HTR-8/SVneo (cell line): Measurements from ENCODE around the gene PARP3.
A peak's percentile ranks its signal among the peaks of the same experiment; 100 is the strongest.

ENCODE experiments used
- DNase-seq: peaks from one replicate; pipeline ENCODE4 v3.0.0; 2011; ENCODE audit warnings: low spot score, mixed read lengths; ENCODE audit not compliant: insufficient read length
- FAIRE-seq: peaks from 2 replicates; lab custom pipeline; 2011; peaks lifted over from hg19 to GRCh38; lab: Jason Lieb, UNC

PARP3 gene

DNA sequence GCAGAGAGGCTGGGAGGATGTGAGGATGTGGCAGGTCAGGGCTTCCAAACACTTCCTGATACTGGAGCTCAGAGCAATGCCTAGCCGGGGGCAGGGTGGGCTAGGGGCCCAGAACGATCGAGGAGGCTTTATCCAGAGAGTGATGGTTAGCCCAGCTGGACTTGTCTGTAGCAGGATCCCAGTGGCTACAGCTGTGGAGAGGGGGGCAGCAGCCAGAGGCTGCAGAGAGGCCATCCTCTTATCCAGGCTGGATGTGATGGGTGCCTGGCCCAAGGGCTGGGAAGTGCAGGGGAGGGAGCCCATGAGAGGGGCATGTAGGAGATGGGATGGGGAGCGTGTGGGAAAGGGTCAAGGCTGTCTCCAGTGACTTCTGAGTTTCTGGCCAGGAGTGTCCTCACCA, 4.6 kb downstream of the PARP3 start:
- no peak for FAIRE-seq
- no peak for DNase-seq

DNA sequence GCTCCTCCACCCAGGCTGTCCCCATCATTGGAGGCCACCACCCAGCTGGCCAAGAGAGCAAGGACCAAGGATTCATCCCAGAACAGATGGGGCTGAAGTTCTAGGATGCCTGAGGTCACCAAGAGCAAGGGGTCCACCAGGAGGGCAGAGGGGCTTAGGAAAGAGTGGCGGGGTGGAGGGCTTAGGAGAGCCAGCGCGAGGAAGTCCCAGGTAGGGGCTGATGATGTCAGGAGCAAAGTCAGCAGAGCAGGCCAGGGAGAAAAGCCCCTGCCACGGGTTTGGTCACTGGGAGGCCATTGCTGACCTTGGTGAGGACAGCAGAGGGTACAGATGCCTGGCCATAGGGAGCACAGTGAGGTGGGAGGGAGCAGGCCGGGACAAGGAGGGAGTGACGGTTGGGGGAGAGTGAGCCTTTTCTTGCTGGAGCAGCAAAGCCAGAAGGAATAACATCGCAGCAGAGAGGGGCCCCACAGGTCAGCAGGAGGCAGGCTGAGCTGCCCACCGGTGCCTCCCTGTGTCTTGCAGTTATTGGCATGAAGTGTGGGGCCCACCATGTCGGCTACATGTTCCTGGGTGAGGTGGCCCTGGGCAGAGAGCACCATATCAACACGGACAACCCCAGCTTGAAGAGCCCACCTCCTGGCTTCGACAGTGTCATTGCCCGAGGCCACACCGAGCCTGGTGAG, 5.2 kb downstream of the PARP3 start:
- DNase-seq, result no peak
- no peak for FAIRE-seq

DNA sequence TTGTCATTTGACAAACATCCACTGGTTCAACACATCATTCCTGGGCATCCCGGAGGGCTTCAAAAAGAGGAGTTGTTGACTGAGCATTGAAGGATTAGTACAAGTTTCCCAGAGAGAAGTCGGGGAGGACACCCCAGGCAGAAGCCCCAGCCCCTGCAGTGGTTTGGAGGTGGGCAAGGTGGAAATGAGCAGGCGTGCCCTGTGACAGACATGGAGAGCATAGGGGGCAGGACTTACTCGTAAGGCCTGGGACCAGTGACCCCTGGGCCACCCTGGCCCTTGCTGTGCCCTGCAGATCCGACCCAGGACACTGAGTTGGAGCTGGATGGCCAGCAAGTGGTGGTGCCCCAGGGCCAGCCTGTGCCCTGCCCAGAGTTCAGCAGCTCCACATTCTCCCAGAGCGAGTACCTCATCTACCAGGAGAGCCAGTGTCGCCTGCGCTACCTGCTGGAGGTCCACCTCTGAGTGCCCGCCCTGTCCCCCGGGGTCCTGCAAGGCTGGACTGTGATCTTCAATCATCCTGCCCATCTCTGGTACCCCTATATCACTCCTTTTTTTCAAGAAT, 5.9 kb downstream of the PARP3 start:
- no peak for FAIRE-seq

DNA sequence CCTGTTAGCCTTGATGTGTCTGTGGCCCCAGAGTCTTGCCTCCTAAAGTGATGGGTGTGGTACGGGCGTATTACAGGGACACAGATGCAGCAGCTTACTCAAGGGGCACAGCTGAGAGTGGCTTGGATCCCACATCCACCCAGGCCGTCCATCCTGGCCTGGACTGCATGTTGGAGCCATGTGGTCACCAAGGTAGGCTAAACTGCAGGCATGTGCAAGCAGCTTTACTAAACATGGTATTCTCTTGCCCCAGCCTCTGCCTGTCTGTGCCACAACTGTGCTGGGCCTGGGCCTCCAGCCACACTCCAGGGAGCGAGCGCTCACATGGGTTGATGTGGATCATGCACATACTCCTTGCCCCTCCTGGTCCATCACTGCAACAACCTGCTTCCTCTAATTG, 7.0 kb downstream of the PARP3 start:
- DNase-seq (no peak), FAIRE-seq (no peak)

More for the DNA sequence above, 5.9 kb downstream of the PARP3 start:
- DNase-seq, result no peak

DNA sequence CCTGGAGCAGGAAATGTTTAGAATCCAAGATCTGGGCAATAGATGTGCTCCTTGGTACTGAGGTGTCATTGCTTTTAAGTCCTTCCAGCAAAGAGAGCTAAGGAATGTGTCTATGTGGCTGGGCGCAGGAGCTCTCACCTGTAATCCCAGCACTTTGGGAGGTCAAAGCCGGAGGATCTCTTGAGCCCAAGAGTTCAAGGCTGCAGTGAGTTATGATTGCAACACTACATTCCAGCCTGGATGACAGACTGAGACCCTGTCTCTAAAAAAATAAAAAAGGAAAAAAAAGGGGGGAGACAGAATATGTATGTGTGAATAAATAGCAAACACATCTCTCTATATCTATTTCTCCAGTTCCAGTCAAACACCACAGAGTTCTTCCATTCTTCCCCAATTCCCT, 8.7 kb downstream of the PARP3 start:
- FAIRE-seq, result no peak

DNA sequence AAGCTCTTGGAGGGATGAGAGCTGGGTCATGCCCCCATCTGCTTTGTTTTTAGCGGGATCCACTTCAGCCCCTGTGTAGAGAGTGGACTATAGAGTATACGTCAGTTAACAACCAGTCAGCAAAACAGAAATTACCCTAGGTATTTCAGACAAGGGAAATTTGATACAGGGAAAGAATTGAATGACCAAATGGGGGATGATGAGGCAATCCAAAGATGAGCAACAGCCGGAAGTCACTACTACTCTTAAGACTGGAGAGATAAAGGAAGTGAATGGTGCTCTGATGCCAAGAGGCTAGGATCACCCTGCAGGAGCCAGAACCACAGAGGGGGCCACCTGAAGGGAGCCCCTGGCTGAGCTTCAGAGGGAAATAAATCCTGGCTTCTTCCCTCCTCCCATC, 11.3 kb downstream of the PARP3 start:
- peak; percentile 85 for FAIRE-seq
- peak; percentile 75 for DNase-seq

More for the DNA sequence above, 8.7 kb downstream of the PARP3 start:
- DNase-seq, result no peak

DNA sequence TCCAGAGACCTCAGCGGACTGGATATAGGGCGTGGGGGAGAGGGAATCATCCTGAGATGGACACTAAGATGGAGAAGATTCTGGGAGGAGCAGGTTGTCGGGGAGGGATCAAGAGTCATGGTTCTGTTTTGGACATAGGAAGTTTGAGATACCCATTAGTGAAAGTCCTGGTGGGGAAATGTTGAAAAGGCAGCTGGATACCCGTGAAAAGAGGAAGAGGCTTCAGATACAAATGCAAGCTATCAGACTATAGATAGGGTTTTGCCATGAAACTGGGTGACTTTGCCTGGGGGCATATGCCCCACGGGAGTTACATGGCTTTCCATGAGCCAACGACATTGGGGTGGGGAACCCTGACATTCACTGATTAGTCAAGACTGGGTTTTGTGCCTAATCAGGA, 11.9 kb downstream of the PARP3 start:
- DNase-seq, result no peak
- FAIRE-seq, result no peak

DNA sequence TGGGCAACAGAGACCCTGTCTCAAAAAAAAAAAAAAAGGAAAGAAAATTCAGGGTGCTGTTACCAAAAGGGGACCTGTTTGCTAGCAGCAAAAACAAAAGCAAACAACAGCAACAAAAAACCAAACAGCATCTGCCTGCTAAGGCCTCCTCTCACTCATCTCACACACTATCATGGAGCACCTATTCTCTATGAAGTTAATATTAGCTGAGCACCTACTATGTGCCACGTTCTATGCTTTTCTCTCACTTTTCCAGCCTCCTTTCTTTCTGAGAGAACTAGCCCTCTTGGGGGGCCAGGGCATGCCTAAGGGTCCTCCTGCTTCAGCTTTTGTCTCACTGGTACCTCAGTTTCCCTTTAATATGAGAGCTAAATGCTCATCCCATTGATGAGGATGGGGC, 12.6 kb downstream of the PARP3 start:
- FAIRE-seq (no peak), DNase-seq (no peak)

DNA sequence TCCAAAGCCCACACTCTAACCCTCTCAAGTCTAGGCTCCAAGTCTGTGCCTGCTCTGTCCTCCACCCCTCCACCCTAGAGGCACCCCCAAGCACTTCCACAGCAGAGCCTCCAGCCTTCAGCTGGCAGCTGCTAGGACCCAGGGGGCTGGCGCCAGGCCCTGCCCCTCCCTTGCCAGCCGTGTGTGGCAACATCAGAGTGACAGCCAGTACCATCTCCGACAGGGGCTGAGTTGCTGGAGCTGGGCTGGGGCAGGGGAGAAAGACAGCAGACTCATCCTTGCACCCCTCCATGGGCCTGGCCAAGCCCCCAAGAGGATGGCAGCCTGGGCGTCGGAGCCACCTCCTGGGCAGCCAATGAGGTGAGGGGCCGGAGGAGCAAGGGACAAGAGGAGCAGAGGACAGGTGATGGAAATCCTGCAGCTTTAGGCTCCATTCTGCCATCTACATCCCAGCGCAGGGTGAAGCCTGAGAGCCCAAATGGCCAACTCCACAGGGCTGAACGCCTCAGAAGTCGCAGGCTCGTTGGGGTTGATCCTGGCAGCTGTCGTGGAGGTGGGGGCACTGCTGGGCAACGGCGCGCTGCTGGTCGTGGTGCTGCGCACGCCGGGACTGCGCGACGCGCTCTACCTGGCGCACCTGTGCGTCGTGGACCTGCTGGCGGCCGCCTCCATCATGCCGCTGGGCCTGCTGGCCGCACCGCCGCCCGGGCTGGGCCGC, 13.2 kb downstream of the PARP3 start, which contains the start of gene GPR62:
Gene GPR62 (plus strand): TSS at position 207 of the 718 bp plus-strand sequence. CDS start 272 bp downstream, at position 479.
- no peak for FAIRE-seq
- DNase-seq, result no peak

DNA sequence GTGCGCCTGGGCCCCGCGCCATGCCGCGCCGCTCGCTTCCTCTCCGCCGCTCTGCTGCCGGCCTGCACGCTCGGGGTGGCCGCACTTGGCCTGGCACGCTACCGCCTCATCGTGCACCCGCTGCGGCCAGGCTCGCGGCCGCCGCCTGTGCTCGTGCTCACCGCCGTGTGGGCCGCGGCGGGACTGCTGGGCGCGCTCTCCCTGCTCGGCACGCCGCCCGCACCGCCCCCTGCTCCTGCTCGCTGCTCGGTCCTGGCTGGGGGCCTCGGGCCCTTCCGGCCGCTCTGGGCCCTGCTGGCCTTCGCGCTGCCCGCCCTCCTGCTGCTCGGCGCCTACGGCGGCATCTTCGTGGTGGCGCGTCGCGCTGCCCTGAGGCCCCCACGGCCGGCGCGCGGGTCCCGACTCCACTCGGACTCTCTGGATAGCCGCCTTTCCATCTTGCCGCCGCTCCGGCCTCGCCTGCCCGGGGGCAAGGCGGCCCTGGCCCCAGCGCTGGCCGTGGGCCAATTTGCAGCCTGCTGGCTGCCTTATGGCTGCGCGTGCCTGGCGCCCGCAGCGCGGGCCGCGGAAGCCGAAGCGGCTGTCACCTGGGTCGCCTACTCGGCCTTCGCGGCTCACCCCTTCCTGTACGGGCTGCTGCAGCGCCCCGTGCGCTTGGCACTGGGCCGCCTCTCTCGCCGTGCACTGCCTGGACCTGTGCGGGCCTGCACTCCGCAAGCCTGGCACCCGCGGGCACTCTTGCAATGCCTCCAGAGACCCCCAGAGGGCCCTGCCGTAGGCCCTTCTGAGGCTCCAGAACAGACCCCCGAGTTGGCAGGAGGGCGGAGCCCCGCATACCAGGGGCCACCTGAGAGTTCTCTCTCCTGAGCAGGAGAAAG, 14.0 kb downstream of the PARP3 start:
- FAIRE-seq (no peak), DNase-seq (no peak)

DNA sequence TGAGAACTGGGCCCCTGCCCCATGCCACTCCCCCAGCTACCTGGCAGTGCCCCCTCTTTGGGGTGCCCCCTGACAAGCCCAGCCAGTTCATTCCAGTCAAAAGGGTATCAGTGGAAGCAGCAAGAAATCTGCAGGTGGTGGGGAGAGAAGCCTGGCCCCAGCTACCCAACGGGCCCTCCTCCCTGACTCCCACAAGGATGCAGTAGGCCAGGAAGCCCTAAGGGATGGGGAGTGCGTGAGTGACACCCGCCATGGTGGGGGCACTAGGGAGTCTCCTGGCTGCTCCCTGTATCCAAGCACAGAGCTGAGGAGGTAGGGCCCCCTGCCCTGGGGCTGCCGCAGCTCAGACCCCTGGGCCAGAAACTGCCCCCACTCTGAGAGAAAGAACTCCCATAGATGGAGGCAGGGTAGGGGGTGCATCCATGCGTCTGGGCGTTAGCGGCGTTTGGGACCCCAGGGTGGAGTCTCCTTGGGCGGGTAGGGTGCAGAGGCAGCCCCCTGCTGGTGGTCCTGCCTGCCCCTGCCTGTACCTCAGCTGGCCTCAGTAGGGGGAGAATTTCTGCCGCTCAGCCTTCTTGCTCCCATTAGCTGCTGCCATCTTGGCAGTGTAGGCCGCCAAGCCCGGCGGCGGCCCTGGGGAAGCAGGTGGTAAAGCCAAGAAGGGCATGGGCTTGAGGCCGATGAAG, 15.5 kb downstream of the PARP3 start:
- FAIRE-seq (no peak), DNase-seq (no peak)

DNA sequence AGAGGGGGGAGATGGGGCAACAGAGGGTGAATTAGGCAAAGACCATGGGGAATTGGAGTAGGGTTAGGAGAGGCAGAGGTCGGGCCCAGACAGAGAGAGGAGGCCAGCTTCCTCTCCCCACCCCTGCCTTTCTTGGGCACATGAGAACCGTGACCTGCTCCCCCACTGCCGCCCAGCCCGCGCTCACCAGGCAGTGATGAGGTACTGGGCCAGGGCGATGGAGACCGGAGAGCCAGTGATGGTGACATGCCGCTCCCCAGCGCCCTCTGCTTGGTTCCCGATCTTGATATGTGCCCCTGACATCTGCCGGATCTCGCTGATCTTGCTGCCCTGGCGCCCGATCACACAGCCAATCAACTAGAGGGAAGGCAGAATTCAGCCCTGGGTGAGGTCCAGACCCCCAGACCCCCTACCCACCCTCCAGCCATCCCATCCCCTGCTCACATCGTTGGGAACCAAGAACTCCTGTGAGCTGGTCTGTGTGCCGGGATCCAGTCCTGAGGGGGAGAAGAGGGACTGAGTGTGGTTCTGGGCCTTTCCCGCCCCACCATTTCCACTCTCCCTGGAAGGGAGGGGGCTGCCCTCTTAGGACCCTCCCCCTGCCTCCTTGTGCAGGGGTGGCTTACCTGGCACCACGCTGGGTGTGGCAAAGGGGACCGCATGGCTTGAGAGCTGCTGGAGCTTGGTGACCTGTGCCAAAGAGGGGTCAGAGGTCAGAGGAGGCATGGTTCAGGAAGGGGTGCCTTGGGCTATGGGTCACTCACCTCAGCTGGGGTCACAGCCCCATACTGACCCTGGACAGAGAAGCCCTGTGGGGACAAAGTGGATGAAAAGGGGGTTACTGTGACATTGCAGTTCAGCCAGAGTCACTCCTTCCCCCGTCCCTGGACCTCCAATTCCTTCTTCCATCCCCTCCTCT, 16.7 kb downstream of the PARP3 start:
- DNase-seq (no peak), FAIRE-seq (no peak)

DNA sequence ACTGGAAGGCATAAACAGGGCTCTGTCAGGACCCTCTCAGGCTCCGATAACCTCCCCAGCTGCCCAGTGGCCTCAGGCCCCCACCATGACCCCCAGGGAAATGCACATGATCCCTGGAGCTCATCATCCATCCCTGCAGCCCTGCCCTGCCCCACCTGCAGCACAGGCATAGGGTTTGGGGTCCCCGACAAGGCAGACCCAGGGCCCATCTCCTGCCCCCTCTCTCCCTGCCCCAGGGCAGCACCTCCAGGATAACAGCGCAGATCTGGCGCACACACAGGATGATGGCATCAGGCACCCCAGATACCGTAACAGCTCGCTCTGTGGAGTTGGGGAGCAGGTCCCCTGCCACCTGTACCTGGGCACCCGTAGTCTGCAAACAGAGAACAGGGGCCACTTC, 17.5 kb downstream of the PARP3 start:
- no peak for FAIRE-seq
- no peak for DNase-seq

DNA sequence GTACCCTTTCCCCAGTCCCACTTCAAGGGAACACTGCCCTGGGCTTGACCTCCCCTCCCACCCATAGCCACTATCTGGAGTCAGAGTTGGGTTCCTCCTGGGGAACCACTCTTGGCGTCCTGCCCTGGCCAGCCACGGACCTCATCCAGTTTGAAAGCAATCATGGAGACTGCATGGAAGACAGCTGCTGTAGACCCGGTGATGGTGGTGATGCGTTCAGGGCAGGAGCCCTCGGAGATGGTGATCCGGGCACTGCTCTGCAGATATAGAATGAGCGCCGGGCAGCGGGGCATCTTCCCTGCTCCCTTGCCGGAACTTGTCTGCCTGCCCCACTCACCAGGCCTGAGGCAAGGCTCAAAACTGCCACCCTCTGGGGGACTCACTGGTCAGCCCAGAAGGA, 18.2 kb downstream of the PARP3 start:
- DNase-seq (no peak), FAIRE-seq (no peak)

DNA sequence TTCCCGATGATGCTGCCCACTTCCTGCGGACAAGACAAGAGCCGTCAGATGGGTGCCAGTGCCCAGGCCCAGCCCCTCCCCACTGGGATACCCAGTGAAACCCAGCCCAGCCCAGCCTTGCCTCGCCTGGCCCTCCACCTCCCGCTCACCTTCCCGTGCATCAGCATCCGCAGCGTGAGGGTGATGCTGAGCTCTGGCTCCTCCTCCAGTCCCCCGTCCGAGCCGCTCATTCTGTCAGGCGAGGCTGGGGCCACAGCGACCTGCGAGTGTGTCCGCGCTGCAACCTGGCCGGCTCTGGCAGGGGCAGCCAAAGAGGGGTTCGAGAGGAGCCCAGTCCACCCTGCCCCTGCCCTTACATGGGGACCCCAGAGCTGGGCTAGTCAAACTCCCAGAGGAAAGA, 18.8 kb downstream of the PARP3 start:
- DNase-seq (no peak), FAIRE-seq (no peak)

DNA sequence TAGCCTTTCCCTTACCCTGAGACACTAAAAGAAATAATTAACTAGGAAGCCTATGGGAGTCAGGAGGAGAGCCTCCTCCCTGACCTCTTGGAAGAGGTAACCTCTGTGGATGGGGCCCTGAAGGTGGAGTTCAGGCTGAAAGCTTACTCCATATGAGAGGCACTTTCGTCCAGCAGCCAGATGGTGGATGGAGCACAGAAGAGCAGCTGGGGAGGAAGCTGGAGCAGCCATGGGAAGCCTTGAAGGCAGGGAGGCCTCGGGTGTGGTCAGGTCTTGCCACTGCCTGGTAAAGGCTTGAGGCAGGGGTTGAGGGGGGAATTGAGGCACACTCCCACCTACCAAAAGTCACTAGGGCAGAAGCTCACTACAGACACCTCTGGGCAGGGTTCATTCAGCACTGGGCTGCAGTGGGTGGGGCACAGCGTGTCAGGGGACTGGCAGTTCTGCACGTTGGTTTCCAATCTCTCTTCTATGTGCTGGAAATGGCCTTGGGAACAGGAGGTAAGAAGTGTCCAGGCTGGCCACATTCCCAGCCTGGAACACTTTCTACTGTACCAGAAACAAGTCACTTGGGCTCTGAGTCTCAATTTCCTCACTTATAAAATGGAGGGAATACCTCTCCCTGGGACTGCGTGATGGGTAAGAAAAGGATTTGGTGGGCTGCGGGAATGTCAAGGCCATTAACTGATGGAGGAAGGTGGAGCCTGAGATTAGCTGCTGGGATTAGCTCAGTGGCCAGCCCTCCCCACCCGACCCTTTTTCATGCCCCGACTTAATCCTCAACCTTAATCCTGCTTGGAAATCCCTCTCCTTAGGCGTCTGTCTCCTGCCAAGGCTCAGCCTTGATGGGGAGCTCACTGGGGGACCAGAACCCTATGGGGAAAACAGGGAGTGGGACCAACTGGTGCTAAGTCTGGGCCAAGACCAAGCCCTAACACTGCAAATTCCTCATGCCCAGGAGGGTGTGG, 19.7 kb downstream of the PARP3 start:
- FAIRE-seq (no peak), DNase-seq (no peak)

DNA sequence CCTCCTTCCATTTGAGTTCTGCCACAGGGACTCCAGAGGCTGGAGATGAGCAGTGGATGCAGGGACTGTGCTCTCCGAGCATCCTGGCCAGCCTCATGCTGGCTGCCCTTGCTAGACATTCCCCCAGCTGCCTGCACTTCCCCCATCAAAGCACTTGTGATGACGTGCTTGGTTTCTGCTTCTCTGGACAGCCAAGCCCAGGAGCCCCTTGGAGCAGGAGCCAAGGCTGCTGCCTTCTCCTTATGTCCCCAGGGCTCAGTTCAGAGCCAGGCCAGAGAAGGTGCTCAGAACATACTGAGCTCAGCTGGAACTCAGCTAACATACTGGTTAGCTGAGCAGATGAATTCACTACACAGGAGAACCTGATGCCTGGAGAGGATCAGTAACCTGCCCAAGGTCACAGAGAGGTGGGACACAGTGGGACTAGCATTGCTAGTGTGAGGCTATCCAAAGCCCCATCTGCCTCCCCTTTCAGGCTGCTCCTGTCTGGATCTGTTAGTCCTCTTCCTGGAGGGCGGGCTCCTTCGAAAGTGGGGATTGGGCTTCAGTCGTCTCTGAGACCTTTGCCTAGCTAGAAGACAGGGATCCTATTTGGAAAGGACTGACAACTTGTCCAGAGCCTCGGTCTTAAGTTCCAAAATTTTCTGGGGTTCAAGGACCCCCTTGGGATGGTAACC, 20.8 kb downstream of the PARP3 start:
- FAIRE-seq (peak; percentile 48), DNase-seq (no peak)
